Spleen (tissue), 7 donors: ENCODE data around the gene SCD5.

Source experiments
- CTCF ChIP-seq, 11 experiments: fragments of 200-600 bp in 7 of 11; fragments of 450-650 bp in 4 of 11; sonication (generic) in 4 of 11; IDR thresholded peaks in 8 of 11; conservative IDR thresholded peaks in 3 of 11; 1 replicate in 7 of 11; 2 replicates in 4 of 11; pipeline versions ENCODE4 v1.4.0 to v1.8.0; 2016 to 2021; ENCODE audit warnings: antibody characterized with exemption in 11 of 11, inconsistent platforms in 4 of 11, mild to moderate bottlenecking in 1 of 11
- POLR2A ChIP-seq, 3 donors: fragments of 450-650 bp; IDR thresholded peaks; one replicate each; pipeline ENCODE4 v1.5.1; 2017; ENCODE audit warnings: antibody characterized with exemption in 3 of 3, mild to moderate bottlenecking in 1 of 3
- donor health status: DM: no; HTN: no; CAD: no; lungs with moderate emphysema.
- donor health status: DM: no; HTN: no; CAD: no.
- donor health status: DM: no; HTN: no; CAD: no.

- TF ChIP-seq POLR2A (IDR thresholded peaks at IDR 0.05): no peak
- TF ChIP-seq CTCF (IDR thresholded peaks at IDR 0.05 in 8 of 11, conservative IDR thresholded peaks at IDR 0.05 in 3 of 11): no peak
Measured at GRCh38 chr4:82643994-82644733, 154.4 kb downstream of the SCD5 start.
